ENCODE measurements around the gene PRDM11.

Gene PRDM11

GRCh38 chr11:45213316-45213665, 66.9 kb downstream of the PRDM11 start:
- H3K27me3 ChIP-seq (ENCODE audit: insufficient read depth, low read length, poor library complexity) = no peaks in the 10 kb centered on the region
- DNase-seq (no peak), ATAC-seq (ENCODE audit: insufficient read depth, low read depth) (no peak)
- no peak overlapping the region for H2AFZ ChIP-seq (ENCODE audit: low read depth, low read length)
- no peaks in the 10 kb centered on the region for H3K9me3 ChIP-seq (ENCODE audit: insufficient read depth, low read length, severe bottlenecking)
- no peak overlapping the region for H3K9ac ChIP-seq (ENCODE audit: low read depth, low read length)
- no peak for TF ChIP-seq CTCF (IDR thresholded peaks at IDR 0.05; ENCODE audit: borderline replicate concordance, extremely low read depth, low read length, poor library complexity, severe bottlenecking)
- TF ChIP-seq EZH2 (IDR thresholded peaks at IDR 0.05; ENCODE audit: borderline replicate concordance, low read depth, low read length, severe bottlenecking) = no peak
- H3K4me3 ChIP-seq (ENCODE audit: low read depth in 1 of 2, low read length in 2 of 2) = no peak overlapping the region
- H3K79me2 ChIP-seq (ENCODE audit: insufficient read depth, low read length) = no peaks in the 10 kb centered on the region
- no peak overlapping the region for H3K4me2 ChIP-seq (ENCODE audit: insufficient read depth, low read length)
- H3K36me3 ChIP-seq (ENCODE audit: insufficient read depth, low read length) = no peaks in the 10 kb centered on the region
- H4K20me1 ChIP-seq (ENCODE audit: insufficient read depth, low read length) = no peaks in the 10 kb centered on the region
- peaks cover 5% of the 10 kb centered on the region; the same call in 1 of the 2 replicates for H3K4me1 ChIP-seq (ENCODE audit: insufficient read depth, low read length)
- H3K27ac ChIP-seq (ENCODE audit: low read length) = no peak overlapping the region

- H2AFZ ChIP-seq (ENCODE audit: low read depth, low read length) = no peak overlapping the region
- no peak overlapping the region for H3K9ac ChIP-seq (ENCODE audit: low read depth, low read length)
- H3K4me2 ChIP-seq (ENCODE audit: insufficient read depth, low read length) = no peak overlapping the region
- H3K4me1 ChIP-seq (ENCODE audit: insufficient read depth, low read length) = peaks cover 5% of the 10 kb centered on the region; the same call in 1 of the 2 replicates
- ATAC-seq (ENCODE audit: insufficient read depth, low read depth) = no peak
- H4K20me1 ChIP-seq (ENCODE audit: insufficient read depth, low read length) = no peaks in the 10 kb centered on the region
- DNase-seq = no peak
- H3K4me3 ChIP-seq (ENCODE audit: low read depth in 1 of 2, low read length in 2 of 2) = no peak overlapping the region
- H3K27ac ChIP-seq (ENCODE audit: low read length) = no peak overlapping the region
- no peaks in the 10 kb centered on the region for H3K27me3 ChIP-seq (ENCODE audit: insufficient read depth, low read length, poor library complexity)
- H3K9me3 ChIP-seq (ENCODE audit: insufficient read depth, low read length, severe bottlenecking) = no peaks in the 10 kb centered on the region
- TF ChIP-seq CTCF (IDR thresholded peaks at IDR 0.05; ENCODE audit: borderline replicate concordance, extremely low read depth, low read length, poor library complexity, severe bottlenecking) (no peak), EZH2 (IDR thresholded peaks at IDR 0.05; ENCODE audit: borderline replicate concordance, low read depth, low read length, severe bottlenecking) (no peak)
- no peaks in the 10 kb centered on the region for H3K79me2 ChIP-seq (ENCODE audit: insufficient read depth, low read length)
- no peaks in the 10 kb centered on the region for H3K36me3 ChIP-seq (ENCODE audit: insufficient read depth, low read length)
Measured at GRCh38 chr11:45213717-45214116, 67.3 kb downstream of the PRDM11 start.

- H4K20me1 ChIP-seq (ENCODE audit: insufficient read depth, low read length) = no peaks in the 10 kb centered on the region
- H3K9me3 ChIP-seq (ENCODE audit: insufficient read depth, low read length, severe bottlenecking) = no peaks in the 10 kb centered on the region
- ATAC-seq (ENCODE audit: insufficient read depth, low read depth) (no peak), DNase-seq (no peak)
- no peak overlapping the region for H3K4me3 ChIP-seq (ENCODE audit: low read depth in 1 of 2, low read length in 2 of 2)
- H3K4me2 ChIP-seq (ENCODE audit: insufficient read depth, low read length) = no peak overlapping the region
- H3K27me3 ChIP-seq (ENCODE audit: insufficient read depth, low read length, poor library complexity) = no peaks in the 10 kb centered on the region
- no peaks in the 10 kb centered on the region for H3K79me2 ChIP-seq (ENCODE audit: insufficient read depth, low read length)
- peaks cover 2% of the 10 kb centered on the region; the same call in 1 of the 2 replicates for H3K4me1 ChIP-seq (ENCODE audit: insufficient read depth, low read length)
- no peak overlapping the region for H3K9ac ChIP-seq (ENCODE audit: low read depth, low read length)
- H2AFZ ChIP-seq (ENCODE audit: low read depth, low read length) = no peak overlapping the region
- no peaks in the 10 kb centered on the region for H3K36me3 ChIP-seq (ENCODE audit: insufficient read depth, low read length)
- TF ChIP-seq EZH2 (IDR thresholded peaks at IDR 0.05; ENCODE audit: borderline replicate concordance, low read depth, low read length, severe bottlenecking) = no peak
- no peak for TF ChIP-seq CTCF (IDR thresholded peaks at IDR 0.05; ENCODE audit: borderline replicate concordance, extremely low read depth, low read length, poor library complexity, severe bottlenecking)
- no peak overlapping the region for H3K27ac ChIP-seq (ENCODE audit: low read length)
Measured at GRCh38 chr11:45215098-45215865, 68.8 kb downstream of the PRDM11 start.

Data from DND-41 (cell line).